CD4-positive, alpha-beta T cell treated with Interferon gamma for 1 hour (primary cell): ENCODE data around the gene TNFRSF4.

Experiments used
- DNase-seq: peaks from one replicate; pipeline ENCODE4 v3.0.0-alpha.2; 2020

The TNFRSF4 gene

GRCh38 chr1:1232208-1232795 is 18.3 kb upstream of the TNFRSF4 start, which contains the start of gene B3GALT6:
B3GALT6 (plus strand) TSS chr1:1232237; CDS start chr1:1232279, 42 bp downstream.
- no peak for DNase-seq

GRCh38 chr1:1231400-1232207 is 17.7 kb upstream of the TNFRSF4 start, which contains the start of gene SDF4:
SDF4 (minus strand) TSS chr1:1232001; CDS start chr1:1228772, 3,229 bp downstream.
- DNase-seq = peak; percentile 97

GRCh38 chr1:1230656-1231399 is 16.9 kb upstream of the TNFRSF4 start:
- no peak for DNase-seq

GRCh38 chr1:1229770-1230169 is 15.8 kb upstream of the TNFRSF4 start:
- no peak for DNase-seq

GRCh38 chr1:1228596-1229321 is 14.8 kb upstream of the TNFRSF4 start:
- DNase-seq = no peak

GRCh38 chr1:1228187-1228586 is 14.2 kb upstream of the TNFRSF4 start:
- DNase-seq = no peak

- DNase-seq = no peak
Measured at GRCh38 chr1:1227386-1227785, 13.4 kb upstream of the TNFRSF4 start.

- no peak for DNase-seq
Measured at GRCh38 chr1:1226566-1227362, 12.8 kb upstream of the TNFRSF4 start.

- DNase-seq = no peak
Measured at GRCh38 chr1:1225913-1226312, 12.0 kb upstream of the TNFRSF4 start.

- DNase-seq = no peak
Measured at GRCh38 chr1:1225238-1225845, 11.4 kb upstream of the TNFRSF4 start.

GRCh38 chr1:1223891-1224290 is 9.9 kb upstream of the TNFRSF4 start:
- DNase-seq = no peak

- DNase-seq = no peak
Measured at GRCh38 chr1:1223321-1223720, 9.4 kb upstream of the TNFRSF4 start.

- DNase-seq = no peak
Measured at GRCh38 chr1:1222575-1223225, 8.7 kb upstream of the TNFRSF4 start.

GRCh38 chr1:1221887-1222574 is 8.1 kb upstream of the TNFRSF4 start:
- no peak for DNase-seq

- no peak for DNase-seq
Measured at GRCh38 chr1:1220197-1220596, 6.2 kb upstream of the TNFRSF4 start.

- DNase-seq = no peak
Measured at GRCh38 chr1:1219341-1219740, 5.4 kb upstream of the TNFRSF4 start.

- no peak for DNase-seq
Measured at GRCh38 chr1:1218524-1219200, 4.7 kb upstream of the TNFRSF4 start.

GRCh38 chr1:1217621-1218523 is 3.9 kb upstream of the TNFRSF4 start:
- no peak for DNase-seq
